A549 treated with AZD2906 at 1 μM for 4 hours (cell line): ENCODE measurements around the gene MELK. TPM values are rescaled to one million over a fixed set of nuclear protein-coding genes. Genes with fewer than 3 reads are reported as not detected.

Experiments
- total RNA-seq: library from RNA; stranded (reverse); fragments of 200-300 nt; extraction: Qiagen RNA extraction; gene quantifications from 5 replicates; pipeline ENCODE4 v1.2.3, GENCODE V29; 2022

MELK gene
- total RNA-seq: 64.0 to 81.5 TPM (median 68.7 TPM) in 5 replicates

GRCh38 chr9:36572515-36573418 lies at the start of gene MELK:
MELK (plus strand) TSS chr9:36572895; CDS start chr9:36581682, 8,787 bp downstream.

Other genes starting within 250 kb of the MELK start
- 8.1 to 9.7 TPM (median 9.3 TPM) in 5 replicates for gene RNF38, start 172.6 kb upstream of the MELK start, total RNA-seq